HEK293T (cell line): Measurements from ENCODE around the gene ZNF221.

Source experiments
- BHLHE40 ChIP-seq: fragments of 450-650 bp; IDR thresholded peaks from 2 replicates; pipeline ENCODE4 v1.6.1; 2016; ENCODE audit warnings: mild to moderate bottlenecking, moderate library complexity, borderline replicate concordance
- ELF4 ChIP-seq: fragments of 450-650 bp; IDR thresholded peaks from 2 replicates; pipeline ENCODE4 v1.6.1; 2017; ENCODE audit warnings: antibody characterized with exemption
- FOXA1 ChIP-seq: fragments of 450-650 bp; IDR thresholded peaks from 2 replicates; pipeline ENCODE4 v1.6.1; 2016; ENCODE audit warnings: mild to moderate bottlenecking
- FOXK2 ChIP-seq: fragments of 450-650 bp; IDR thresholded peaks from 2 replicates; pipeline ENCODE4 v1.6.1; 2016; ENCODE audit warnings: mild to moderate bottlenecking
- FOXM1 ChIP-seq: fragments of 450-650 bp; IDR thresholded peaks from 2 replicates; pipeline ENCODE4 v1.6.1; 2017; ENCODE audit warnings: mild to moderate bottlenecking, borderline replicate concordance
- HDGF ChIP-seq: fragments of 450-650 bp; IDR thresholded peaks from 2 replicates; pipeline ENCODE4 v1.6.1; 2017; ENCODE audit warnings: antibody characterized with exemption, borderline replicate concordance
- NFRKB ChIP-seq: fragments of 450-650 bp; IDR thresholded peaks from 2 replicates; pipeline ENCODE4 v1.6.1; 2016; ENCODE audit warnings: mild to moderate bottlenecking, moderate library complexity
- PKNOX1 ChIP-seq: fragments of 450-650 bp; IDR thresholded peaks from 2 replicates; pipeline ENCODE4 v1.6.1; 2016
- SUZ12 ChIP-seq: fragments of 450-650 bp; IDR thresholded peaks from 2 replicates; pipeline ENCODE4 v1.6.1; 2016; ENCODE audit warnings: mild to moderate bottlenecking

DNA sequence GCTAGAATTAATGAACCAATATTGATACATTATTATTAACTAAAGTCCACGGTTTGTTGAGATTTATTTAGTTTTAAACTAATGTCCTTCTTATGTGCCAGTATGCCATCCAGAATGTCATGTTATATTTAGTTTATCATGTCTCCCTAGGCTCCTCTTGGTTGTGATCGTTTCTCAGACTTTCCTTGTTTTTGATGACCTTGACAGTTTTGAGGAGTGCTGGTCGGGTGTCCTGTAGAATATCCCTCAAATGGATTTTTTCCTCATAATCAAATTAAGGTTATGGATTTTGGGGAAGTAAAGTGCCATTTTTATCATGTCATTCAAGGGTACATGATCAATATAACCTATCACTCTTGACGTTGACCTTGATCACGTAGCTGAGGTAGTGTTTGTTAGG lies 9.8 kb upstream of the ZNF221 start:
- no peak for TF ChIP-seq PKNOX1
- TF ChIP-seq NFRKB, result no peak
- no peak for TF ChIP-seq ELF4
- TF ChIP-seq BHLHE40, result no peak
- no peak for TF ChIP-seq FOXM1
- no peak for TF ChIP-seq HDGF
- TF ChIP-seq FOXK2, result no peak
- no peak for TF ChIP-seq FOXA1
- no peak for TF ChIP-seq SUZ12
